Testis (tissue), 3 donors: ENCODE data around the gene TPO. TPM values are rescaled to one million over a fixed set of nuclear protein-coding genes. Genes with fewer than 3 reads are reported as not detected.

ENCODE experiments used
- DNase-seq: peaks from one replicate; pipeline ENCODE4 v3.0.0-alpha.2; 2019
- H3K27ac ChIP-seq, 2 donors: fragments of 200-600 bp; sonication (generic); one replicate each; pipeline ENCODE4 v1.5.1; 2019
- H3K27me3 ChIP-seq: fragments of 200-600 bp; sonication (generic); one replicate; pipeline ENCODE4 v1.5.1; 2019
- H3K36me3 ChIP-seq: fragments of 200-600 bp; sonication (generic); one replicate; pipeline ENCODE4 v1.5.1; 2017; ENCODE audit warnings: low read depth; ENCODE audit errors: missing control alignments
- H3K4me1 ChIP-seq: fragments of 200-600 bp; sonication (generic); one replicate; pipeline ENCODE4 v1.5.1; 2019
- H3K4me3 ChIP-seq, 2 donors: fragments of 200-600 bp; sonication (generic); one replicate each; pipeline ENCODE4 v1.5.1; 2017 to 2019
- H3K9me3 ChIP-seq: fragments of 200-600 bp; sonication (generic); one replicate; pipeline ENCODE4 v1.5.1; 2017
- CTCF ChIP-seq, 3 experiments: fragments of 450-650 bp in 2 of 3; fragments of 200-600 bp in 1 of 3; sonication (generic) in 1 of 3; IDR thresholded peaks; one replicate each; pipeline ENCODE4 v1.5.1; 2016 to 2019; ENCODE audit warnings: antibody characterized with exemption in 3 of 3, mild to moderate bottlenecking in 2 of 3, moderate library complexity in 1 of 3
- POLR2A ChIP-seq: fragments of 450-650 bp; IDR thresholded peaks from one replicate; pipeline ENCODE4 v1.6.1; 2017; ENCODE audit warnings: antibody characterized with exemption, mild to moderate bottlenecking, moderate library complexity
- WGBS, 2 donors: methylation state at CpG; one replicate each; pipeline ENCODE4 v1.1.5; 2018; 5-methylcytosine and 5-hydroxymethylcytosine counted together
- intact Hi-C: fragments of 100-400 bp; cut with DNase I; formaldehyde crosslinking; loops from one replicate; pipeline ENCODE4 v1.15.1; 2023; ENCODE audit warnings: low total_unique reads
- polyA plus RNA-seq: library from polyadenylated mRNA; stranded (reverse); fragments of 350-450 nt; fragmentation: Illumina TruSeq; extraction: RNeasy Lipid Tissue Mini Kit (QIAGEN cat#74804); gene quantifications from one replicate; pipeline ENCODE4 v1.2.3, GENCODE V29; 2014; ENCODE audit warnings: low read depth, low replicate concordance; ENCODE audit not compliant: insufficient read depth
- total RNA-seq, 2 donors: library from RNA; depleted of rRNA; stranded (reverse); fragments of >200 nt; gene quantifications; one replicate each; pipeline ENCODE4 v1.2.3, GENCODE V29; 2016

The TPO gene
- total and polyA plus RNA-seq, 3 donors from 2014 or later: 2.9 to 5.6 (median 2.9) TPM

GRCh38 chr2:1588978-1589621, 175.8 kb downstream of the TPO start:
- TF ChIP-seq POLR2A: no peak
- no peak for TF ChIP-seq CTCF (IDR thresholded peaks at IDR 0.05)
- Histone ChIP-seq H3K27me3 (no peaks in the 10 kb centered on the region), H3K36me3 (no peaks in the 10 kb centered on the region), H3K4me3 (no peak overlapping the region), H3K27ac (no peak overlapping the region), H3K9me3 (no peaks in the 10 kb centered on the region), H3K4me1 (no peaks in the 10 kb centered on the region)
- no peak for DNase-seq
- intact Hi-C loops: no loop called here
- WGBS, 2 donors: 77 to 84% methylated on average over 5 to 15 of the region's 15 CpGs

GRCh38 chr2:1590596-1591460, 177.6 kb downstream of the TPO start:
- no peaks in the 10 kb centered on the region for H3K9me3 ChIP-seq
- no peak overlapping the region for H3K4me3 ChIP-seq
- DNase-seq: no peak
- 71 to 74% methylated on average over 18 of the region's 18 CpGs for WGBS, 2 donors
- no peaks in the 10 kb centered on the region for H3K4me1 ChIP-seq
- no peaks in the 10 kb centered on the region for H3K36me3 ChIP-seq
- no peak overlapping the region for H3K27ac ChIP-seq
- TF ChIP-seq CTCF (IDR thresholded peaks at IDR 0.05) (no peak), POLR2A (no peak)
- no peaks in the 10 kb centered on the region for H3K27me3 ChIP-seq
- intact Hi-C loops: loop anchor here (5.0 to 10.0 kb wide), 2 partner anchors 161 to 224 kb away; no protein-coding TSS in a partner anchor

- Histone ChIP-seq H3K9me3 (no peaks in the 10 kb centered on the region), H3K36me3 (no peaks in the 10 kb centered on the region), H3K27me3 (no peaks in the 10 kb centered on the region), H3K4me3 (no peak overlapping the region), H3K4me1 (no peaks in the 10 kb centered on the region), H3K27ac (no peak overlapping the region)
- TF ChIP-seq POLR2A: no peak
- no peak for TF ChIP-seq CTCF (IDR thresholded peaks at IDR 0.05)
- 40 to 42% methylated on average over 7 to 16 of the region's 16 CpGs for WGBS, 2 donors
- no peak for DNase-seq
- intact Hi-C loops: loop anchor here (5.0 to 10.0 kb wide), 2 partner anchors 161 to 223 kb away; no protein-coding TSS in a partner anchor
Measured at GRCh38 chr2:1591461-1591770, 178.2 kb downstream of the TPO start.
